GM06990 (cell line): ENCODE results near the gene PLXND1.

Experiments
- DNase-seq: peaks from one replicate; pipeline ENCODE4 v3.0.0-alpha.2; 2011; ENCODE audit not compliant: insufficient read length; ENCODE audit errors: extremely low read depth
- H3K27me3 ChIP-seq: replicated peaks from 2 replicates; pipeline ENCODE4 v1.6.0; 2011; ENCODE audit warnings: low read length; ENCODE audit not compliant: control insufficient read depth, insufficient read depth
- H3K36me3 ChIP-seq: 2 replicates; pipeline ENCODE4 v1.5.1; 2011; ENCODE audit warnings: low read length; ENCODE audit not compliant: control insufficient read depth, insufficient read depth
- H3K4me3 ChIP-seq: replicated peaks from 2 replicates; pipeline ENCODE4 v1.5.1; 2011; ENCODE audit warnings: low read depth, mild to moderate bottlenecking, control low read depth, low read length
- CTCF ChIP-seq: IDR thresholded peaks from 2 replicates; pipeline ENCODE4 v1.5.1; 2011; ENCODE audit warnings: low read length, control low read depth, mild to moderate bottlenecking, inconsistent platforms; ENCODE audit not compliant: insufficient read depth, poor library complexity, severe bottlenecking

The PLXND1 gene

GRCh38 chr3:129563332-129563731 lies 43.1 kb downstream of the PLXND1 start:
- no peak overlapping the region for H3K4me3 ChIP-seq
- no peaks in the 10 kb centered on the region for H3K36me3 ChIP-seq
- DNase-seq = no peak
- H3K27me3 ChIP-seq = no peaks in the 10 kb centered on the region
- no peak for TF ChIP-seq CTCF

DNA sequence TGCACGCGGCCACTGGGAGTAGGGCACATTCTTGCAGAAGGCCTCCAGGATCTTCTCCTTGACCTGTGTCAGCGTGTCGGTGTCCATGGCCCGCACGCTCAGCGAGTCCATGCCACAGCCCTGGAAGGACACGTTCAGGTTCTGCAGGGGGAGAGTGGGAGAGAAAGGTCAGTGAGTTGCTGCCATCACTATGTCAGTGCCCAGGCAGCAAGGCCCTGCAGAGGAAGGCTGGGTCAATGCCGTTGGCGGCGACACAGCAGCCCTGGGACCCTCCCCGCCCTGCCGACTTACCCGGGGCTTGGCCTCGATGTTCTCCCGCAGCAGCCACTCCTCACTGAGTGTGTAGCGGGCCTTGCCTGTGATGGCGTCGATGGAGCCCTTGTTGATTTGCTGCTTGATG lies 43.7 kb downstream of the PLXND1 start:
- no peaks in the 10 kb centered on the region for H3K27me3 ChIP-seq
- no peak for TF ChIP-seq CTCF
- H3K4me3 ChIP-seq = no peak overlapping the region
- DNase-seq = no peak
- H3K36me3 ChIP-seq = no peaks in the 10 kb centered on the region

DNA sequence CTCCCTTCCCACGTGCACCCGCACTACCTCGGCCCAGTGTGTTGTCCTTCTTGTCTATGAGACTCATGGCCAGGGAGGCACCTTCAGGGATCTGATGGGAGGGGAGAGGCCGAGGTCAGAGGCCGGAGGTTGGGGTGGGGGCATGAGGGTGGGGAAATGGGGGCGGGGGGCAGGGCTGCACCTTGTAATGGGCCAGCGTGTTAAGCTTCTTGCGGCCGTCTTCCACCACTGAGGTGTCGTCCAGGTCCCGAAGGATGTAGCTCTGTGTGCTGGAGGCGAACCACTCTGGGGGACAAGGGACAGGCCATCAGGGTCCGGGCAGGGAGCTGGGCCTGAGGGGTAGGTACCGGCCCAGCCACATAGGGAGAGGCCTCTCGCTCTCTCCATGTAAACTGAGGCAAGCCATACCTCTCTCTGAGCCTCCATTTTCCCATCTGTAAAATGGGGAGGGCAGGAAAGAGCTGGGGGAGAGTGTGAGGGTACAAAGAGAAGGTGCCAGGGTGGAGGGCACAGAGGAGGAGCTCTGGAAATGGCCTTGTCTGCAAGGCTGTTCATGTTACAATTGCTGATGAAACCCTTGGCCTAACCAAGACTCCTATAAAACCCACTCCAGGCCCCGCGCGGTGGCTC lies 44.7 kb downstream of the PLXND1 start:
- no peak for DNase-seq
- H3K36me3 ChIP-seq = no peaks in the 10 kb centered on the region
- no peaks in the 10 kb centered on the region for H3K27me3 ChIP-seq
- H3K4me3 ChIP-seq = no peak overlapping the region
- TF ChIP-seq CTCF = no peak

DNA sequence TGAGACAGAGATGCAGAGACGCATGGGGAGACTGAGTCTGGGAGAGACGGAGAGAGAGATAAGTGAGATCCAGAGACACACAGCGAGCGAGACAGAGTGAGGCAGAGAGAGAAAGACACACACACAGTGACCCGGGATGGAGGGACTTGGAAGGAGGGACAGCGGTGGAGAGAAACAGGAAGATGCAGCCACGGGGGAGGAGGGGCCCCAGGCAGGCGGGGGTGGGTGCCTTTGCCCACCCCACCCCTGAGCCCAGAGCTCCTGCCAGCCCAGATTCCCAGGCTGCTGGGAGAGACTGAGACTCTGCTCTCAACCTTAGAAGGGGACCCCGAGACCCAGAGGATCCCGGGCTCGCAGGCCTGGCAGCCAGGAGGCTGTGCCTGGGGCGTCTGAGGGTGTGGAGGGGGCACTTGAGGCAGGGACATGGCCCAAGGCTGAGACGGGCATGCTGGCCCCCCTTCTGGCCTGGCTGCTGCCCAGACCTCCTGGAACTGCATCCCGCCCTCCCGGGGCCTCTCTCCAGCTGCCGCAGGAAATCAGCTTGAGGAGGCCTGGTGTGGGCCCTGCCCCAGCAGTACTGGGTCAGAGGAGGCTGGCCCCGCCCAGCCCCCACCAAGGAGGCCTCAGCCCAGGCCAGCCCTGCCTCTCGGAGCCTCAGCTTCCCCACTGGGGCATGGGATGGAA lies 45.4 kb downstream of the PLXND1 start:
- DNase-seq = no peak

DNA sequence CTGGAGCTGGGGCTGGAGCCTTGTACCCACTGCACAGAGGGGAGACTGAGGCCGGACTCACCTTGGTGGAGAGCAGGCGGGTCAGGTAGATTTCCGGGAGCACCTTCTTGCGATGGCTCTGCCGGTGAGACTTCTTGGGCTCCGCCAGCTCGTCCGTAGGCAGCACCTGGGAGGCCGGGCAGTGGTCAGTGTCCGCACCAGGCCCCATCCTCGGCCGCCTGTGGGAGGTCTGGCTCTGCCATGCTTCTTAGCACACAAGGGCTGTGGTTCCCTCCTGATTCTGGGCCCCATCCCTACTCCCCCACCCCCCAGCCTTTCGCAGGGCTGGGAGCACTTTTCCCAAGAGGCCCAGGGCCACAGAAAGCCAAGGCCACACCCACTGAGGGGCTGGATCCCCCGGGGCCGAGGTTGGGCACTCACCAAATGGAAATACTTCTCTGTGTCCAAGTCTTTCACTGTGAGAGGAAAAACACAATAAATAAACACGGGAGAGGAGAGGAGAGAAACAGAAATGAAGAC lies 46.1 kb downstream of the PLXND1 start:
- TF ChIP-seq CTCF = no peak
- H3K27me3 ChIP-seq = no peaks in the 10 kb centered on the region; the same call in 1 of the 2 replicates
- no peak for DNase-seq
- no peaks in the 10 kb centered on the region for H3K36me3 ChIP-seq
- no peak overlapping the region for H3K4me3 ChIP-seq

More for the DNA sequence above, 45.4 kb downstream of the PLXND1 start:
- TF ChIP-seq CTCF = no peak
- Histone ChIP-seq H3K36me3 (no peaks in the 10 kb centered on the region), H3K27me3 (no peaks in the 10 kb centered on the region), H3K4me3 (no peak overlapping the region)
